Fibroblast of skin of left biceps (primary cell): ENCODE measurements around the gene PWWP2A.
"Not testable (repeated sequence)": the region's sequence is repeated elsewhere in the genome, so short reads cannot be mapped to it uniquely, and the experiment has no call there.

ENCODE experiments used
- DNase-seq, 2 experiments: peaks; one replicate each; pipeline ENCODE4 v3.0.0-alpha.2; 2013; ENCODE audit warnings: low read depth in 2 of 2

The PWWP2A gene

DNA sequence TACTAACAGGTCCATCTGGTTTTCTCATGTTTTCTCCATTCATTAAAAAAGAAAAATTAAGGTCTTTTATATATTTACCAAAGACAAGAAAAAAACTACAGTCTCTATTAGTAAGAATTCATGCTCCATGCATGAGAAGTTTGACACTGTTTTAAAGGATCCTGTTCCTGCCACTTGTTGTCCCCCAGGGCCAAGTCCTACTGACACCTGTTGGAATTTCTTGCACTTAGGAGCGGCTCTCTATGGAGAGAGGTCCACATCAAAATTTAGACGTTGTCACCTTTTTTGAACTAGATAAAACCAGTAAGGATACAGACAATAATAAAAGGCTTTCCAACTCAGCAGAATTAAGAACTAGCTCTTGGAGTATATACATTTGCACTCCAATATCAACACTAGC, 42.3 kb downstream of the PWWP2A start:
- DNase-seq: no peak

DNA sequence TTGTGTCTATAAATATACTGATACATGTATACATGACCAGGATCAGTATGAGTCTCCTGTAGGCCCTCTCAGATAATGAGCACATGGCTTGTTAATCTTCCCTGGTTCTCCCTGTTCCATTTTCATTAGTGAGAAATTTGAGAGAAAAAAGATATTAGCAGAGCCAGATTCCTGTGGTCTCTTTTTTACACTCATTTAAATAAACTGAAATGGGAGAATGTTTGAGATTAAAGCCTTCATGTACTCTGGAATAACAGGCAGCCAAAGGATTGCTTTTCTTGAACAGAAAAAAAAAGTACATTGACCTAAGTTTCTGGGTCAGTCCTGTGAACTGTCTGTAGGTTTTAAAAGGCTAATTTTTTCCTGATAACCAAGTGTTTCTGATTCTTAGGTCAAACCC, 44.2 kb downstream of the PWWP2A start:
- no peak for DNase-seq

- no peak for DNase-seq
Observed at GRCh38 chr5:160071916-160072315, 47.3 kb downstream of the PWWP2A start.

DNA sequence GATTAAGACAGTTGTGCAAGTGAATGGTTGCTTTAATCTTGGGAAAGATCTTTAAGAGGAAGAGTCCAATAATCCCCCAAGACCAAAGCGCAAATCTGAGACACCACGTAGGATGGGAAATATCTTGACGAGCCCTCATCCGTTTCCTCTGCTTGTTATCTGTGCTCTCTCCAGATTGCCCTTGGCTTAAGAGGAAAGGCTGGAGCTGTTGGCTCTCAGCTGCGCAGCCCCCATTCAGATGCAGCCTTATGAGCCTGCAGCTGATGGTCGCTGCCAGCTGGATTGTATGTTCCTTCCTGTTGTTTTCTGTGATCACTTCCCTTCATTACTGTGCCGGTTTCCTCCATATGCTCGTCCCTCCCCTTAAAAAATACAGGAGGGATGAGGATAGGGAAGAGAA, 47.7 kb downstream of the PWWP2A start:
- DNase-seq: no peak

GRCh38 chr5:160069120-160069519, 50.1 kb downstream of the PWWP2A start:
- DNase-seq: not testable (repeated sequence)

DNA sequence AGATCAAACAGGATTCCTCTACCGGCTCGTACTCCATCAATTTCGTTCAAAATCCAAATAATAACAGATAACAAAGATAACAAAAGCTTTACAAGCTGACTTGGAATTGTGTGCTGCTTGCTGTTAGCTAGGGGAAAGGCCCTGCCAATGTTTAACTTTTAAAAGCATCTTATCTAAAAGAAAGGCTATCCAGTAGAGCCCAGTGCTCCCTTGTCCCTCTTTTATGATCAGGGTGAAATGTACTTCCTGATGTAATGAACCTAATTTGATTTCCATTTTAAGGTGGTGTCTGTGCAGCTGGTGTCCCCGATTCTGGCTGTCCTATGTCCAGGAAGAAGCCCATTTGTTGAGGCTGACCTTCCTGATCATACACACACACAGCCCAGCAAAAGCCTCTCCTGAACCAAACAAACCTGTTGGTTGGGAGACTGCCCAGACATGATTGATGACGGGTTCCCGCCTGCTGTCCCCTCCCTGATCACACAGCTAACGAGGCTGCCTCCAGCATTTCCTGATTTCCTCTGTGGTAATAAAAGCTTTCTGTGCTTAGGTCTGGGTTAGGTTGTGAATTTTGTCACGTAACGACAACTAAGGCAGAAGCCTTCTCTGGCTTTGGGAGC, 54.1 kb downstream of the PWWP2A start:
- DNase-seq: no peak

DNA sequence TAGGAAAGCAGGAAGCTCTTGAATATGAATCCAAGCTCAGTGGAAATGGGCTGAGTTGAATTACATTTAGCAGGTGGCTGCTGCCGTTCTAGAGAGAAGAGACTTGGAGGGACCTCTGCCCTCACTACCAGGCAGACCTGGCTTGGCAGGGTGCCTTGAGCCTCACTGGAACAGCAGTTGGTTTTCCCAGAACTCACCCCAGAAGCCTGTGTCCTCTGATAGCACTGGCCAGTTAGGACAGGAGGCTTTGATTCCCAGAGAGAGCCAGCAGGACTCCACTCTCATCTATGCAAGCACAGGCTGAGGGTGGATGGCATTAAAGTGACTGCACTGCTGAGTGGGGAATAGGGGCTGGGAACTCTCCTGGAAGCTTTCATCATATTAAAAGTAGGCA, 54.8 kb downstream of the PWWP2A start:
- no peak for DNase-seq

DNA sequence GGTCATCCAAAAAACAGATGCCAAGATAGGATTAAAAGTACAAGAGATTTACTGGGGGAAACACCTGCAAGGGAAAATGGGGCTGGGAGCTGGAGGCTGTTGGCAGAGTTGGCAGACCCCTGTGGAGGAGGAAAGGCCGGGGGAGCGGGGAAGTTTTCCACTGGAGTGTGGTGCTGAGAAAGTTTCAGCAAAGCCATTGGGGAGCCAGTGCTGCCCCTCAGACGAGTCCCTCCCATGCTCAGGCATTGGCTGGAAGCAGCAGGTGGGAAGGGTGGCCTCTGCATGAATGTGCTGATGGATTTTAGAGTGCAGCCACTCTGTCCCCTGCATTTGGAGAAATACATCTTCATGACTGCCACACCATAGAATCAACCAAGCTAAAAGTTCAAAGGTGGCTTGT, 57.5 kb downstream of the PWWP2A start:
- DNase-seq: no peak

- DNase-seq: no peak
Observed at GRCh38 chr5:160060001-160060400, 59.2 kb downstream of the PWWP2A start.

GRCh38 chr5:160057256-160057655, 62.0 kb downstream of the PWWP2A start:
- DNase-seq: no peak

- DNase-seq: no peak
Observed at GRCh38 chr5:160054831-160055230, 64.4 kb downstream of the PWWP2A start.

DNA sequence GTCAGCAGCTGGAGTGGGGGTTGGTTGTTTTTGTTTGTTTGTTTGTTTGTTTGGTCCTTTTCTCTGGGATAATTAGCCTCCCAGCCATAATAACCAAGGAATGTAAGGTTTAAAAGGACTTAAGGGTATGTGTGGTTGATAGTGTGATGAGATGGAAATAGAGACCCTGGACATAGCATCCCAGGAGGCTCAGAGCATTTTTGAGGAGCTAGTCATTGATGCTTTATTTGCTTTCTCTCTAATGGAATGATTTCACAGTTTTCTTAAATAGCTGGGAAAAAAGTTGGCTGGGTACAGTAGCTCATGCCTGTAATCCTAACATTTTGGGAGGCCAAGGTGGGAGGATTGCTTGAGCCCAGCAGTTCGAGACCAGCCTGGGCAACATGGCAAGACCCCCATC, 65.2 kb downstream of the PWWP2A start:
- DNase-seq: peak; percentile 19 to 20

DNA sequence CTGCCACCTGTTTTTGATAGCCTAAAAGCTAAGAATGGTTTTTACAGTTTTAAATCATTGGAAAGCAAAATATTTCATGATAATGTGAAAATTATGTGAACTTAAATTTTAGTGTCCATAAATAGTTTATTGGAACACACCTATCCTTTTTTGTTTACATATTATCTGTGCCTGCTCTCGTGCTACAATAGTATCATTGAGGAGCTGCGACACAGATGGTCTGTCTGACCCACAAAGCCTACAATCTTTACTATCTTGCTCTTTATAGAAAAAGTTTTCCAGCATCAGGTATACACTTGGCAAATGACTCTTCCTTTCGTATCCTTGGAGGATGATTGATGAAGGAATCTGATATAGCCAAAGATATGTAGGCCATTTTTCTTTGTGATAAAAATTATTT, 70.2 kb downstream of the PWWP2A start:
- no peak for DNase-seq

DNA sequence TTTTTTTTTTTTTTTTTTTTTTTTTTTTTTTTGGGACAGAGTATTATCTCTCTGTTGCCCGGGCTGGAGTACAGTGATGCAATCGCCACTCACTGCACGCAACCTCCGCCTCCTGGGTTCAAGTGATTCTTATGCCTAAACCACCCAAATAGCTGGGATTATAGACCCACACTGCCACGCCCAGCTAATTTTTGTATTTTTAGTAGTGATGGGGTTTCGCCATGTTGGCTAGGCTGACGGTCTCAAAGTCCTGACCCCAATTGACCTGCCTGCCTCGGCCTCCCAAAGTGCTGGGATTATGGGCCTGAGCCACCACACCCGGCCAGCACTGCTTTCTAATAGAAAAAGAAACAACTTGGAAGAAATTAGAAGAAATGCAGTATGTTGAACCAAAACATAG, 71.1 kb downstream of the PWWP2A start:
- no peak for DNase-seq

DNA sequence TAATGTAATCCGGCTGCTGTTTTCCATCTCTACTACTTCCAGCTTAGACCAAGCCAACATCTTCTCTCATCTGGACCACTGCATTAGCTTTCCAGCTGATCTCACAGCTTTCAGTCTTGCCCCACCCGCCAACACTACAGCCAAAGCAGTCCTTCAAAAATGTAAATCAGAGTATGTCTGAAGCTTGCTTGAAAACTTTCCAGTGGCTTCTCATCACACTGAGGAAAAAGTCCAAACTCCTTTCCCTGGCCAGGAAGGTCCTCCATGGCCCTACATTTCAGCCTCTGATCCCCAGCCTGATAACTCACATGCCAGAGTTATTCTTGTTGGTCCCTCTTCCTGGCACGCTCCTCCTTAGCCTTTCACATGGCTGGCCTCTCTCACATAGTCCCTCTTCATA, 71.8 kb downstream of the PWWP2A start:
- no peak for DNase-seq

GRCh38 chr5:160044967-160045366, 74.3 kb downstream of the PWWP2A start:
- peak; percentile 20 to 23 for DNase-seq

DNA sequence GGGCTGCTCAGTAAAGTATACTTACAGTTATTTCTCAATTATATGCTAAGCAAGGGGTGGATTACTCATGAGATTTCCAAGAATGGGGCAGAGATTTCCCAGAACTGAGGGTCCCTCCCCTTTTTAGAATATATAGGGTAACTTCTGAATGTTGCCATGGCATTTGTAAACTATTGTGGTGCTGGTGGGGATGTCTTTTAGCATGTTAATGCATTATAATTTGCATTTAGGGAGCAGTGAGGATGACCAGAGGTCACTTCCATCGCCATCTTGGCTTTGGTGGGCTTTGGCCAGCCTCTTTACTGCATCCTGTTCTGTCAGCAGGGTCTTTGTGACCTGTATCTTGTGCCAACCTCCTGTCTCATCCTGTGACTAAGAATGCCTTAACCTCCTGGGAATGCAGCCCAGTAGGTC, 74.9 kb downstream of the PWWP2A start:
- DNase-seq: no peak

- DNase-seq: no peak
Observed at GRCh38 chr5:160042671-160043070, 76.6 kb downstream of the PWWP2A start.
